H9 (cell line): ENCODE measurements around the gene NOL9. TPM values are rescaled to one million over a fixed set of nuclear protein-coding genes. Genes with fewer than 3 reads are reported as not detected.

ENCODE experiments used
- DNase-seq: peaks from one replicate; pipeline ENCODE4 v3.0.0-alpha.2; 2017
- H2AFZ ChIP-seq: one replicate; pipeline ENCODE4 v1.6.1; 2013; ENCODE audit warnings: mild to moderate bottlenecking, low read length, control low read depth, moderate library complexity
- H2AK5ac ChIP-seq: 2 replicates; pipeline ENCODE4 v1.6.1; 2013; ENCODE audit warnings: low read length, control low read depth, mixed read lengths; ENCODE audit not compliant: insufficient read length
- H2BK120ac ChIP-seq: one replicate; pipeline ENCODE4 v1.6.1; 2013; ENCODE audit warnings: low read depth, mild to moderate bottlenecking, low read length, control low read depth, inconsistent platforms; ENCODE audit not compliant: poor library complexity, severe bottlenecking
- H2BK12ac ChIP-seq: 2 replicates; pipeline ENCODE4 v1.6.1; 2013; ENCODE audit warnings: low read length, control low read depth, mixed read lengths, low read depth; ENCODE audit not compliant: insufficient read length
- H2BK15ac ChIP-seq: 2 replicates; pipeline ENCODE4 v1.6.1; 2013; ENCODE audit warnings: low read depth, low read length, control low read depth
- H2BK20ac ChIP-seq: one replicate; pipeline ENCODE4 v1.6.1; 2013; ENCODE audit warnings: low read depth, mild to moderate bottlenecking, low read length, control low read depth, inconsistent platforms; ENCODE audit not compliant: poor library complexity, severe bottlenecking
- H2BK5ac ChIP-seq: 2 replicates; pipeline ENCODE4 v1.6.1; 2013; ENCODE audit warnings: low read length, control low read depth, mixed read lengths; ENCODE audit not compliant: insufficient read length
- H3K14ac ChIP-seq: 2 replicates; pipeline ENCODE4 v1.6.1; 2013; ENCODE audit warnings: low read length, control low read depth; ENCODE audit not compliant: insufficient read depth
- H3K18ac ChIP-seq: 2 replicates; pipeline ENCODE4 v1.6.1; 2013; ENCODE audit warnings: low read depth, mild to moderate bottlenecking, mixed read lengths, low read length, control low read depth; ENCODE audit not compliant: insufficient read length
- H3K23ac ChIP-seq: 2 replicates; pipeline ENCODE4 v1.6.1; 2013; ENCODE audit warnings: low read length, control low read depth, mixed read lengths, low read depth; ENCODE audit not compliant: insufficient read length
- H3K23me2 ChIP-seq: 2 replicates; pipeline ENCODE4 v1.6.1; 2013; ENCODE audit warnings: low read depth, mild to moderate bottlenecking, mixed read lengths, low read length, control low read depth; ENCODE audit not compliant: insufficient read length, poor library complexity, severe bottlenecking
- H3K27ac ChIP-seq: 2 replicates; pipeline ENCODE4 v1.5.1; 2013; ENCODE audit warnings: low read length, control low read depth, mixed read lengths, low read depth; ENCODE audit not compliant: insufficient read length
- H3K27me3 ChIP-seq: 2 replicates; pipeline ENCODE4 v1.6.1; 2013; ENCODE audit warnings: low read length, control low read depth, inconsistent platforms; ENCODE audit not compliant: insufficient read depth
- H3K4ac ChIP-seq: 2 replicates; pipeline ENCODE4 v1.6.1; 2013; ENCODE audit warnings: low read depth, mild to moderate bottlenecking, control low read depth, inconsistent platforms, low read length, moderate library complexity
- H3K4me1 ChIP-seq: 2 replicates; pipeline ENCODE4 v1.6.1; 2013; ENCODE audit warnings: low read length, control low read depth, inconsistent platforms; ENCODE audit not compliant: insufficient read depth
- H3K4me2 ChIP-seq: 2 replicates; pipeline ENCODE4 v1.6.1; 2013; ENCODE audit warnings: low read length, control low read depth, mixed read lengths; ENCODE audit not compliant: insufficient read length, insufficient read depth
- H3K56ac ChIP-seq: 2 replicates; pipeline ENCODE4 v1.6.1; 2013; ENCODE audit warnings: low read depth, mild to moderate bottlenecking, mixed read lengths, low read length, control low read depth; ENCODE audit not compliant: insufficient read length
- H3K79me1 ChIP-seq: 2 replicates; pipeline ENCODE4 v1.6.1; 2013; ENCODE audit warnings: low read depth, mild to moderate bottlenecking, moderate library complexity, low read length, control low read depth, inconsistent platforms; ENCODE audit not compliant: insufficient read depth, poor library complexity, severe bottlenecking
- H3K79me2 ChIP-seq: 2 replicates; pipeline ENCODE4 v1.6.1; 2013; ENCODE audit warnings: low read length, control low read depth, inconsistent platforms; ENCODE audit not compliant: insufficient read depth
- H3K9ac ChIP-seq: 2 replicates; pipeline ENCODE4 v1.6.1; 2013; ENCODE audit warnings: low read length, control low read depth, mixed read lengths; ENCODE audit not compliant: insufficient read length; ENCODE audit errors: extremely low read depth
- H3K9me3 ChIP-seq: one replicate; pipeline ENCODE4 v1.6.1; 2013; ENCODE audit warnings: low read depth, low read length, inconsistent platforms; ENCODE audit not compliant: control insufficient read depth
- H3T11ph ChIP-seq: one replicate; pipeline ENCODE4 v1.6.1; 2013; ENCODE audit warnings: mild to moderate bottlenecking, low read length, control low read depth, inconsistent platforms
- H4K20me1 ChIP-seq: one replicate; pipeline ENCODE4 v1.6.1; 2013; ENCODE audit not compliant: control insufficient read depth, insufficient read length, insufficient read depth
- H4K5ac ChIP-seq: 2 replicates; pipeline ENCODE4 v1.6.1; 2013; ENCODE audit warnings: low read depth, mild to moderate bottlenecking, mixed read lengths, low read length, control low read depth; ENCODE audit not compliant: insufficient read length
- H4K8ac ChIP-seq: replicated peaks from 2 replicates; pipeline ENCODE4 v1.6.1; 2013; ENCODE audit warnings: low read length, control low read depth, mixed read lengths, low read depth; ENCODE audit not compliant: insufficient read length
- H4K91ac ChIP-seq: 2 replicates; pipeline ENCODE4 v1.6.1; 2013; ENCODE audit warnings: low read depth, mild to moderate bottlenecking, moderate library complexity, mixed read lengths, low read length, control low read depth; ENCODE audit not compliant: insufficient read length
- H3K27ac Mint-ChIP-seq, 3 experiments: 2 replicates in 2 of 3; 3 replicates in 1 of 3; pipeline ENCODE4 v1.8.0; 2020 to 2021; ENCODE audit warnings: mixed read lengths in 3 of 3, mild to moderate bottlenecking in 1 of 3, moderate library complexity in 1 of 3
- H3K27me3 Mint-ChIP-seq: 2 replicates; pipeline ENCODE4 v1.8.0; 2021; ENCODE audit warnings: low read depth, mild to moderate bottlenecking, moderate library complexity, mixed read lengths
- H3K36me3 Mint-ChIP-seq, 3 experiments: 2 replicates in 2 of 3; 3 replicates in 1 of 3; pipeline ENCODE4 v1.8.0; 2020 to 2021; ENCODE audit warnings: low read depth in 3 of 3, mixed read lengths in 3 of 3; ENCODE audit not compliant: insufficient read depth in 1 of 3
- H3K4me1 Mint-ChIP-seq, 2 experiments: 2 replicates each; pipeline ENCODE4 v1.8.0; 2020; ENCODE audit warnings: mixed read lengths in 2 of 2
- H3K4me3 Mint-ChIP-seq, 2 experiments: 2 replicates in 1 of 2; 3 replicates in 1 of 2; pipeline ENCODE4 v1.8.0; 2020 to 2021; ENCODE audit warnings: mild to moderate bottlenecking in 2 of 2, mixed read lengths in 2 of 2, moderate library complexity in 1 of 2
- H3K9me3 Mint-ChIP-seq, 2 experiments: 2 replicates in 1 of 2; 3 replicates in 1 of 2; pipeline ENCODE4 v1.8.0; 2020; ENCODE audit warnings: mild to moderate bottlenecking in 2 of 2, mixed read lengths in 2 of 2, moderate library complexity in 1 of 2
- CTCF ChIP-seq: fragments of 200-600 bp; sonication (generic); conservative IDR thresholded peaks from 3 replicates; pipeline ENCODE4 v1.8.0; 2021; ENCODE audit warnings: antibody characterized with exemption, mild to moderate bottlenecking
- WGBS: extraction: QIAGEN DNeasy Blood & Tissue Kit; methylation state at CpG from one replicate; pipeline ENCODE4 v1.1.7; 2013; ENCODE audit warnings: missing lambda C conversion rate, low lambda C conversion rate, mixed read lengths; ENCODE audit not compliant: insufficient read length; ENCODE audit errors: extremely low coverage; 5-methylcytosine and 5-hydroxymethylcytosine counted together
- total RNA-seq: library from RNA; stranded (reverse); gene quantifications from 2 replicates; pipeline ENCODE4 v1.2.1, GENCODE V29; 2021

Gene NOL9
- total RNA-seq, 1 experiment from 2014 or later, result 50.4 TPM

GRCh38 chr1:6511056-6511455, 43.3 kb downstream of the NOL9 start:
- no peak overlapping the region for H3K4ac ChIP-seq
- H3K23me2 ChIP-seq, result no peaks in the 10 kb centered on the region
- no peak for DNase-seq
- Mint-ChIP-seq H3K36me3 (no peaks in the 10 kb centered on the region), H3K4me3 (no peak overlapping the region), H3K4me1 (peaks cover 0 to 3% of the 10 kb centered on the region in 2 experiments; a peak in 2 of 4 replicates), H3K9me3 (no peaks in the 10 kb centered on the region), H3K27ac (no peak overlapping the region), H3K27me3 (no peaks in the 10 kb centered on the region)
- H4K5ac ChIP-seq, result no peak overlapping the region
- no peak overlapping the region for H2BK12ac ChIP-seq
- H2AFZ ChIP-seq, result no peak overlapping the region
- no peak overlapping the region for H3K27ac ChIP-seq
- H2AK5ac ChIP-seq, result no peak overlapping the region
- H3K4me2 ChIP-seq, result no peak overlapping the region
- no peak overlapping the region for H2BK120ac ChIP-seq
- no CpG with 5 or more reads among the region's 6 CpGs for WGBS
- H3K79me1 ChIP-seq, result no peaks in the 10 kb centered on the region
- no peaks in the 10 kb centered on the region for H3K9me3 ChIP-seq
- no peak overlapping the region for H2BK20ac ChIP-seq
- no peaks in the 10 kb centered on the region for H3K27me3 ChIP-seq
- no peak overlapping the region for H3K9ac ChIP-seq
- no peak overlapping the region for H3K18ac ChIP-seq
- no peaks in the 10 kb centered on the region for H4K20me1 ChIP-seq
- no peak overlapping the region for H2BK5ac ChIP-seq
- no peak overlapping the region for H3K23ac ChIP-seq
- H2BK15ac ChIP-seq, result no peak overlapping the region
- no peak overlapping the region for H4K91ac ChIP-seq
- H3K4me1 ChIP-seq, result no peaks in the 10 kb centered on the region
- no peak overlapping the region for H4K8ac ChIP-seq
- no peaks in the 10 kb centered on the region for H3K79me2 ChIP-seq
- no peak overlapping the region for H3T11ph ChIP-seq
- no peak overlapping the region for H3K14ac ChIP-seq
- TF ChIP-seq CTCF, result no peak
- no peak overlapping the region for H3K56ac ChIP-seq
